Uterus (tissue), 2 donors: ENCODE results near the gene SDHC.

Source experiments
- CTCF ChIP-seq, 4 experiments: fragments of 200-600 bp in 2 of 4; fragments of 450-650 bp in 2 of 4; sonication (generic) in 2 of 4; IDR thresholded peaks; one replicate each; pipeline ENCODE4 v1.5.1; 2016 to 2019; ENCODE audit warnings: antibody characterized with exemption in 4 of 4, mild to moderate bottlenecking in 2 of 4, moderate library complexity in 1 of 4
- POLR2A ChIP-seq, 2 donors: fragments of 450-650 bp; IDR thresholded peaks; one replicate each; pipeline ENCODE4 v1.6.1; 2016; ENCODE audit warnings: antibody characterized with exemption in 2 of 2, mild to moderate bottlenecking in 1 of 2, moderate library complexity in 1 of 2

GRCh38 chr1:161266202-161266601, 48.0 kb upstream of the SDHC start:
- TF ChIP-seq CTCF (IDR thresholded peaks at IDR 0.05) (no peak), POLR2A (IDR thresholded peaks at IDR 0.05) (no peak)
